Esophagus squamous epithelium (tissue), 4 donors: ENCODE data around the gene TUBGCP5.

Source experiments
- POLR2A ChIP-seq, 4 donors: fragments of 450-650 bp; IDR thresholded peaks; one replicate each; pipeline ENCODE4 v1.6.1; 2017; ENCODE audit warnings: antibody characterized with exemption in 4 of 4, mild to moderate bottlenecking in 4 of 4, moderate library complexity in 3 of 4
- TF ChIP-seq, protein P1 (sequence below), 6 experiments: fragments of 450-650 bp in 4 of 6; fragments of 200-600 bp in 2 of 6; sonication (generic) in 2 of 6; IDR thresholded peaks; one replicate each; pipeline ENCODE4 v1.5.1; 2016 to 2019; ENCODE audit warnings: antibody characterized with exemption in 6 of 6, mild to moderate bottlenecking in 4 of 6, moderate library complexity in 4 of 6

DNA sequence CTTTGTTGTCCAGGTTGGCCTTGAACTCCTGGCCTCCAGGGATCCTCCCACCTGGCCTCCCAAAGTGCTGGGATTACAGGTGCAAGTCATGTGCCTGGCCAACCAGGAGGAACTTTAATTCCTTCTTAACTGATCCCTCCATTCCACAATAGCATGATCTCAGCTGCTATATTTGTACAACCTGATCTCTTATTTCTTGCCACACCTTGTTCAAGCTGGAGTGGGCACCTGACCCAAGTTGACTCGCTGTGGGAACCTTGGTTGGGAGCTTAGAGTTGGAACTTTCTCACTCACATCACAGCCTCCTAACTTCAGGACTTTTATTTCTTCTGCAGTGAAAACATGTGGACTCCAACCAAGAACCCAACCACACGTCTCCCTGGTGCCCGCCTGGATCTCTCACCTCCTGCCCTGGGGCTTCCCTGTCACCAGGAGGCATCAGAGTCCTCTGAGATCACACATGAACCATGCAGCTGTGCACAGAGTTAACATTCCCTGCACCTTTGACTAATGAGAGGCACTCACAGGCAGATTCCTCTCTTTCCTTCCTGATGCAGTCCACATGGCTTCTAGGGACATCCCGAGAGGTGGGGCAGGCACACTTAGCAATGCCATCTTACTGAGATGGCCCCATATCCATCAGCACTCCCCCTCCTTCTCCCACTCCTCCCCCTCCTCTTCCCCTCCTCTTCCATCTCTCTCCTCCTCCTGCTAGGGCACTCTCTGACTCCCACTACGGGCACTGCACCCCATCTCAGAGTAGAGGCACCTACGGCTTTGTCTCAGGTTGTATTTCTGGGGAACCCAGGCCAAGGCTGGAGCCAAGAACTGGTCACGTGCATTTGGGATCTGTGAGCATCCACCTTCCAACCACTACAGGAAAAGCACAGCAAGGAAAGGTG is 49.5 kb downstream of the TUBGCP5 start:
- no peak for TF ChIP-seq POLR2A (IDR thresholded peaks at IDR 0.05)
- TF ChIP-seq, protein P1, sequence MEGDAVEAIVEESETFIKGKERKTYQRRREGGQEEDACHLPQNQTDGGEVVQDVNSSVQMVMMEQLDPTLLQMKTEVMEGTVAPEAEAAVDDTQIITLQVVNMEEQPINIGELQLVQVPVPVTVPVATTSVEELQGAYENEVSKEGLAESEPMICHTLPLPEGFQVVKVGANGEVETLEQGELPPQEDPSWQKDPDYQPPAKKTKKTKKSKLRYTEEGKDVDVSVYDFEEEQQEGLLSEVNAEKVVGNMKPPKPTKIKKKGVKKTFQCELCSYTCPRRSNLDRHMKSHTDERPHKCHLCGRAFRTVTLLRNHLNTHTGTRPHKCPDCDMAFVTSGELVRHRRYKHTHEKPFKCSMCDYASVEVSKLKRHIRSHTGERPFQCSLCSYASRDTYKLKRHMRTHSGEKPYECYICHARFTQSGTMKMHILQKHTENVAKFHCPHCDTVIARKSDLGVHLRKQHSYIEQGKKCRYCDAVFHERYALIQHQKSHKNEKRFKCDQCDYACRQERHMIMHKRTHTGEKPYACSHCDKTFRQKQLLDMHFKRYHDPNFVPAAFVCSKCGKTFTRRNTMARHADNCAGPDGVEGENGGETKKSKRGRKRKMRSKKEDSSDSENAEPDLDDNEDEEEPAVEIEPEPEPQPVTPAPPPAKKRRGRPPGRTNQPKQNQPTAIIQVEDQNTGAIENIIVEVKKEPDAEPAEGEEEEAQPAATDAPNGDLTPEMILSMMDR (IDR thresholded peaks at IDR 0.05), result no peak
